H1 (cell line): ENCODE data around the gene RFX1. TPM values are rescaled to one million over a fixed set of nuclear protein-coding genes. Genes with fewer than 3 reads are reported as not detected.
A peak's percentile ranks its signal among the peaks of the same experiment; 100 is the strongest.

Source experiments
- CTCF ChIA-PET: fragments of 300-600 bp; sonication (Branson Sonifier 250); formaldehyde crosslinking; loops from one replicate; lab custom pipeline; 2021; ENCODE audit not compliant: partially characterized antibody; lab: Charles Lee
- POLR2A ChIA-PET: fragments of 300-600 bp; sonication (Branson Sonifier 250); formaldehyde crosslinking; loops from one replicate; lab custom pipeline; 2021; ENCODE audit warnings: inconsistent platforms; ENCODE audit not compliant: partially characterized antibody; lab: Charles Lee
- DNase-seq, 2 experiments: peaks; one replicate each; pipeline versions ENCODE4 v3.0.0 to v3.0.0-alpha.2; 2010 to 2022; ENCODE audit warnings: low spot score in 2 of 2, low read depth in 1 of 2, mixed read lengths in 1 of 2
- FAIRE-seq: peaks from 2 replicates; lab custom pipeline; 2011; peaks lifted over from hg19 to GRCh38; lab: Jason Lieb, UNC
- H2AFZ ChIP-seq: 2 replicates; pipeline ENCODE4 v1.8.1; 2012; ENCODE audit warnings: low read length, inconsistent platforms
- H2AK5ac ChIP-seq: 2 replicates; pipeline ENCODE4 v1.6.1; 2013; ENCODE audit warnings: low read depth, low read length
- H2BK120ac ChIP-seq: replicated peaks from 2 replicates; pipeline ENCODE3; 2013; ENCODE audit warnings: low read depth, low read length, inconsistent platforms
- H2BK12ac ChIP-seq: 2 replicates; pipeline ENCODE4 v1.6.1; 2013; ENCODE audit warnings: low read depth, low read length
- H2BK15ac ChIP-seq: 2 replicates; pipeline ENCODE4 v1.6.1; 2013; ENCODE audit warnings: low read length
- H2BK20ac ChIP-seq: 2 replicates; pipeline ENCODE4 v1.6.1; 2013; ENCODE audit warnings: low read length
- H2BK5ac ChIP-seq: 2 replicates; pipeline ENCODE4 v1.6.1; 2013; ENCODE audit warnings: low read depth, low read length
- H3K14ac ChIP-seq: 2 replicates; pipeline ENCODE4 v1.6.1; 2013; ENCODE audit warnings: inconsistent platforms; ENCODE audit not compliant: insufficient read length
- H3K18ac ChIP-seq: 2 replicates; pipeline ENCODE4 v1.6.1; 2013; ENCODE audit warnings: low read length; ENCODE audit errors: extremely low read depth
- H3K23ac ChIP-seq: 2 replicates; pipeline ENCODE4 v1.6.1; 2013; ENCODE audit warnings: inconsistent platforms; ENCODE audit not compliant: insufficient read length
- H3K23me2 ChIP-seq: 2 replicates; pipeline ENCODE4 v1.6.1; 2013; ENCODE audit warnings: low read depth, low read length
- H3K27ac ChIP-seq: 2 replicates; pipeline ENCODE4 v1.6.1; 2011; ENCODE audit warnings: low read depth, low read length, inconsistent platforms
- H3K27me3 ChIP-seq, 4 experiments: replicated peaks in 1 of 4; 1 replicate in 1 of 4; 2 replicates in 3 of 4; pipeline versions ENCODE4 v1.6.1 to v1.8.1; 2011 to 2013; ENCODE audit warnings: low read length in 3 of 4, mild to moderate bottlenecking in 3 of 4, inconsistent platforms in 2 of 4, mixed read lengths in 2 of 4, moderate library complexity in 1 of 4; ENCODE audit not compliant: control insufficient read depth in 3 of 4, insufficient read depth in 3 of 4; ENCODE audit errors: extremely low read depth in 1 of 4
- H3K36me3 ChIP-seq, 4 experiments: 2 replicates each; pipeline versions ENCODE4 v1.6.1 to v1.8.1; 2011 to 2013; ENCODE audit warnings: mild to moderate bottlenecking in 4 of 4, low read length in 3 of 4, moderate library complexity in 2 of 4, control low read depth in 1 of 4, inconsistent platforms in 1 of 4; ENCODE audit not compliant: insufficient read depth in 4 of 4, control insufficient read depth in 2 of 4
- H3K4ac ChIP-seq: replicated peaks from 2 replicates; pipeline ENCODE3; 2013; ENCODE audit warnings: low read length, low read depth, mixed read lengths, inconsistent platforms; ENCODE audit not compliant: insufficient read length
- H3K4me1 ChIP-seq, 4 experiments: replicated peaks in 1 of 4; 1 replicate in 1 of 4; 2 replicates in 3 of 4; pipeline versions ENCODE4 v1.6.1 to v1.8.1; 2011 to 2013; ENCODE audit warnings: low read length in 3 of 4, inconsistent platforms in 2 of 4, mixed read lengths in 1 of 4; ENCODE audit not compliant: insufficient read depth in 4 of 4, control insufficient read depth in 3 of 4
- H3K4me2 ChIP-seq, 2 experiments: 2 replicates each; pipeline versions ENCODE4 v1.6.1 to v1.8.1; 2011 to 2013; ENCODE audit warnings: low read depth in 2 of 2, low read length in 2 of 2, control low read depth in 1 of 2, inconsistent platforms in 1 of 2, mild to moderate bottlenecking in 1 of 2; ENCODE audit not compliant: insufficient read depth in 1 of 2
- H3K4me3 ChIP-seq, 4 experiments: fragments of 200-600, 300-600 bp in 1 of 4; sonication (generic), shearing (Covaris generic), sonication (Bioruptor Twin) in 1 of 4; 2 replicates each; pipeline versions ENCODE4 v1.5.1 to v1.8.1; 2011 to 2016; ENCODE audit warnings: low read length in 4 of 4, low read depth in 3 of 4, control low read depth in 2 of 4, inconsistent platforms in 2 of 4, mild to moderate bottlenecking in 2 of 4, mixed read lengths in 1 of 4, moderate library complexity in 1 of 4; ENCODE audit not compliant: insufficient read depth in 2 of 4; ENCODE audit errors: extremely low read depth in 1 of 4
- H3K56ac ChIP-seq: replicated peaks from 2 replicates; pipeline ENCODE3; 2013; ENCODE audit warnings: low read depth, mild to moderate bottlenecking, mixed read lengths, low read length, inconsistent platforms; ENCODE audit not compliant: insufficient read length
- H3K79me1 ChIP-seq: 2 replicates; pipeline ENCODE4 v1.6.1; 2013; ENCODE audit warnings: low read depth, low read length, control low read depth
- H3K79me2 ChIP-seq, 2 experiments: 2 replicates each; pipeline versions ENCODE4 v1.6.1 to v1.8.1; 2012 to 2013; ENCODE audit warnings: low read length in 2 of 2, mild to moderate bottlenecking in 2 of 2, inconsistent platforms in 1 of 2; ENCODE audit not compliant: insufficient read depth in 2 of 2, control insufficient read depth in 1 of 2
- H3K9ac ChIP-seq, 4 experiments: replicated peaks in 1 of 4; 1 replicate in 1 of 4; 2 replicates in 3 of 4; pipeline versions ENCODE4 v1.6.1 to v1.8.1; 2011 to 2013; ENCODE audit warnings: low read depth in 3 of 4, low read length in 3 of 4, control low read depth in 2 of 4, mild to moderate bottlenecking in 2 of 4, moderate library complexity in 2 of 4, inconsistent platforms in 1 of 4; ENCODE audit errors: extremely low read depth in 1 of 4
- H3K9me3 ChIP-seq, 2 experiments: 2 replicates each; pipeline versions ENCODE4 v1.6.1 to v1.8.1; 2012 to 2013; ENCODE audit warnings: mild to moderate bottlenecking in 2 of 2, moderate library complexity in 2 of 2, control low read depth in 1 of 2, inconsistent platforms in 1 of 2, low read depth in 1 of 2, low read length in 1 of 2, mixed read lengths in 1 of 2; ENCODE audit not compliant: insufficient read depth in 2 of 2
- H4K20me1 ChIP-seq, 2 experiments: replicated peaks in 1 of 2; 2 replicates each; pipeline versions ENCODE3 to v1.8.1; 2011 to 2013; ENCODE audit warnings: inconsistent platforms in 2 of 2, low read length in 2 of 2, mild to moderate bottlenecking in 1 of 2; ENCODE audit not compliant: insufficient read depth in 2 of 2, control insufficient read depth in 1 of 2
- H4K5ac ChIP-seq: 2 replicates; pipeline ENCODE4 v1.6.1; 2013; ENCODE audit warnings: low read length, low read depth, mixed read lengths, inconsistent platforms; ENCODE audit not compliant: insufficient read length
- H4K8ac ChIP-seq: 2 replicates; pipeline ENCODE4 v1.8.0; 2013; ENCODE audit warnings: mild to moderate bottlenecking, moderate library complexity, low read length, inconsistent platforms; ENCODE audit not compliant: insufficient read depth; ENCODE audit errors: extremely low read depth
- H4K91ac ChIP-seq: replicated peaks from 2 replicates; pipeline ENCODE3; 2013; ENCODE audit warnings: low read length, mixed read lengths, inconsistent platforms; ENCODE audit not compliant: insufficient read length
- CBX5 ChIP-seq: fragments of 300-800, 300-1000 bp; sonication (generic); IDR thresholded peaks from 2 replicates; pipeline ENCODE4 v1.7.1; 2016; ENCODE audit warnings: antibody characterized with exemption, low read length, low read depth
- MAX ChIP-seq: IDR thresholded peaks from 2 replicates; pipeline ENCODE4 v1.6.1; 2012; ENCODE audit warnings: inconsistent platforms
- WGBS, 2 experiments: shearing (Covaris generic) in 1 of 2; methylation state at CpG; one replicate each; pipeline versions ENCODE4 v1.1.6 to v1.1.7; 2013 to 2015; ENCODE audit warnings: low lambda C conversion rate in 2 of 2, mixed read lengths in 2 of 2, inconsistent platforms in 1 of 2, low coverage in 1 of 2, missing lambda C conversion rate in 1 of 2; ENCODE audit not compliant: insufficient replicate concordance in 2 of 2, insufficient coverage in 1 of 2, insufficient read length in 1 of 2; ENCODE audit errors: extremely low coverage in 1 of 2, missing lambda C conversion rate in 1 of 2; 5-methylcytosine and 5-hydroxymethylcytosine counted together
- polyA plus RNA-seq, 7 experiments: library from polyadenylated mRNA; depleted of rRNA in 3 of 7; stranded (reverse) in 5 of 7; unstranded in 2 of 7; fragments of >200 nt in 5 of 7; fragments of 200-250 nt in 2 of 7; gene quantifications; 1 replicate in 5 of 7; 2 replicates in 1 of 7; 4 replicates in 1 of 7; pipeline versions ENCODE4 v1.2.1 to v1.2.3, GENCODE V29; 2011 to 2013; ENCODE audit warnings: missing spikeins in 2 of 7, mixed read lengths in 2 of 7
- total RNA-seq: library from RNA; stranded (reverse); fragmentation: NEBNext Ultra II Directional; extraction: Animal tissue kit (Norgen Biotek cat#: 25700); gene quantifications from 2 replicates; pipeline ENCODE4 v1.2.1, GENCODE V29; 2021

RFX1 gene
- total and polyA plus RNA-seq, 2 of the 8 experiments (the other 6 are each of a cell fraction or from before 2014, with no cell fraction given) = 4.9 to 17.0 TPM

- Histone ChIP-seq H4K20me1 (no peaks in the 10 kb centered on the region), H3K4me2 (peak overlapping the region; percentile 63 to 67), H2AFZ (no peak overlapping the region), H3K4me1 (peaks cover 0 to 23% (median 14%) of the 10 kb centered on the region in 4 experiments; a peak in 6 of 7 replicates), H3K14ac (no peak overlapping the region), H3K18ac (peak overlapping the region; percentile 78), H3K4me3 (peak overlapping the region; percentile 42 to 70 (median 44); a peak in 7 of 8 replicates), H3K79me2 (no peaks in the 10 kb centered on the region), H2BK15ac (no peak overlapping the region), H2BK20ac (no peak overlapping the region), H4K91ac (peak overlapping the region; percentile 1), H2BK120ac (no peak overlapping the region), H3K9me3 (no peaks in the 10 kb centered on the region), H3K9ac (peak overlapping the region in 2 of 4 experiments; percentile 50 to 51; a peak in 4 of 7 replicates), H4K8ac (peak overlapping the region; percentile 88), H3K56ac (peak overlapping the region; percentile 4), H4K5ac (peak overlapping the region; percentile 66), H2BK12ac (peak overlapping the region; percentile 77; the same call in 1 of the 2 replicates), H3K27ac (no peak overlapping the region; the same call in 1 of the 2 replicates), H3K23ac (no peak overlapping the region), H3K27me3 (no peaks in the 10 kb centered on the region), H3K36me3 (peaks cover 0 to 7% (median 0%) of the 10 kb centered on the region in 4 experiments; a peak in 1 of 8 replicates), H3K23me2 (no peaks in the 10 kb centered on the region; the same call in 1 of the 2 replicates), H3K4ac (no peak overlapping the region), H2AK5ac (no peak overlapping the region), H2BK5ac (peak overlapping the region; percentile 63; the same call in 1 of the 2 replicates), H3K79me1 (no peaks in the 10 kb centered on the region)
- ChIA-PET POLR2A (interaction anchor here (0.9 to 4.3 kb wide), 15 partner anchors 8 to 98 kb away, joined by 3 to 34 read pairs (median 5); partner anchors contain the start of genes DCAF15, PODNL1 and RFX1), CTCF (interaction anchor here (0.7 to 10.3 kb wide), 10 partner anchors 9 to 99 kb away, joined by 3 to 77 read pairs (median 4); partner anchors contain the start of gene IL27RA)
- 0 out of 2 replicates have a peak, but pooled peaks have one; percentile 15 for TF ChIP-seq MAX
- no peak for TF ChIP-seq CBX5
- 36% methylated on average over 12 of the region's 12 CpGs; no CpG with 5 or more reads in 1 of the 2 experiments for WGBS, 2 experiments
- no peak for DNase-seq
- FAIRE-seq = no peak
Observed at GRCh38 chr19:13979244-13979615, 26.9 kb downstream of the RFX1 start.
